ENCODE results near the gene SORCS2.

SORCS2 gene

DNA sequence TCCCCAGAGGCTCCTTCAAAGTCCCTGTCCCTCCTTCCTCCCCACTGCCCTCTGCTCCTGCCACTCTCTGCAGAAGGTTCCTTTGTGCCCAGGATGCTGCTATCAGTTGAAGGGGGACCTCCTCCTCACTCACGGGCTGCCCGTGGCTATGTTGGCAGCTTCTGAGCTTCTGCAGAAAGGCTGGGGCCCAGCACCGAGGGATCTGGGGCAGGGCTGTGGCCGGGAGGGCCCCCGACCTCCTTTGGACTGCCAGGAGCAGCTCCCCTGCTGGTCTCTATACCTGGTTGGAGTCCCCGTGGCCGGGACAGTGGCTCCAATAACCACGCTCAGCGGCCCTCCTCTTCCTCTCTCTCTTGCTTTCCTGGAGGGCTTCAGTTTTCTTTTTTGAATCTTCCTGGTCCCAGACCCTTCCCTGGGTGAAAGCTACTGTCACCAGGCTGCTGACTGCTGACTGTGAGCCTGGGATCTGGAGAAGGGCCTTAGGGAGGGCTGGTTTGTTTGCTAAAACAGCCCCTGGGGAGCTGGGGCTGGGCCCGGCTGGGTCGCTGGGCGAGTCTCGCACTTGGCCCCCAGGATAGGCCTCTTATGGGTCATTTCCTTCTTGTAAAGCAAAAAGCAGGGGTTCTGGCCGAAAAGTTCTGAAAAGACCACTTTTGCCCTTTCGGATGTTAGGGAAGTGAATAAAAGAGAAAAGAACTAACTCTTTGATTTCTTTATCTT lies 46.9 kb downstream of the SORCS2 start:
- Histone ChIP-seq H3K4me3 (ENCODE audit: low read length) (no peak overlapping the region), H4K20me1 (ENCODE audit: control insufficient read depth, insufficient read depth, low read depth, low read length) (no peaks in the 10 kb centered on the region), H3K9me2 (replicated peaks; ENCODE audit: control insufficient read depth, low read length) (no peaks in the 10 kb centered on the region), H3K36me3 (ENCODE audit: control insufficient read depth, low read length) (no peaks in the 10 kb centered on the region), H3F3A (ENCODE audit: control insufficient read depth, insufficient read depth) (no peaks in the 10 kb centered on the region), H3K9me3 (ENCODE audit: control insufficient read depth, insufficient read depth, low read length) (peaks cover 9% of the 10 kb centered on the region), H3K79me2 (ENCODE audit: control insufficient read depth, low read length) (no peaks in the 10 kb centered on the region), H3K27me3 (ENCODE audit: control insufficient read depth, low read length) (no peaks in the 10 kb centered on the region), H3K27ac (ENCODE audit: low read depth, low read length) (no peak overlapping the region), H3K4me1 (ENCODE audit: control insufficient read depth, low read length) (no peaks in the 10 kb centered on the region), H3K4me2 (ENCODE audit: low read length) (no peak overlapping the region)
- no peak for TF ChIP-seq EZH2phosphoT487 (IDR thresholded peaks at IDR 0.05; ENCODE audit: borderline replicate concordance, low read length)
- TF ChIP-seq, protein P1, sequence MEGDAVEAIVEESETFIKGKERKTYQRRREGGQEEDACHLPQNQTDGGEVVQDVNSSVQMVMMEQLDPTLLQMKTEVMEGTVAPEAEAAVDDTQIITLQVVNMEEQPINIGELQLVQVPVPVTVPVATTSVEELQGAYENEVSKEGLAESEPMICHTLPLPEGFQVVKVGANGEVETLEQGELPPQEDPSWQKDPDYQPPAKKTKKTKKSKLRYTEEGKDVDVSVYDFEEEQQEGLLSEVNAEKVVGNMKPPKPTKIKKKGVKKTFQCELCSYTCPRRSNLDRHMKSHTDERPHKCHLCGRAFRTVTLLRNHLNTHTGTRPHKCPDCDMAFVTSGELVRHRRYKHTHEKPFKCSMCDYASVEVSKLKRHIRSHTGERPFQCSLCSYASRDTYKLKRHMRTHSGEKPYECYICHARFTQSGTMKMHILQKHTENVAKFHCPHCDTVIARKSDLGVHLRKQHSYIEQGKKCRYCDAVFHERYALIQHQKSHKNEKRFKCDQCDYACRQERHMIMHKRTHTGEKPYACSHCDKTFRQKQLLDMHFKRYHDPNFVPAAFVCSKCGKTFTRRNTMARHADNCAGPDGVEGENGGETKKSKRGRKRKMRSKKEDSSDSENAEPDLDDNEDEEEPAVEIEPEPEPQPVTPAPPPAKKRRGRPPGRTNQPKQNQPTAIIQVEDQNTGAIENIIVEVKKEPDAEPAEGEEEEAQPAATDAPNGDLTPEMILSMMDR (IDR thresholded peaks at IDR 0.05; ENCODE audit: low read depth, low read length, poor library complexity, severe bottlenecking) = no peak

DNA sequence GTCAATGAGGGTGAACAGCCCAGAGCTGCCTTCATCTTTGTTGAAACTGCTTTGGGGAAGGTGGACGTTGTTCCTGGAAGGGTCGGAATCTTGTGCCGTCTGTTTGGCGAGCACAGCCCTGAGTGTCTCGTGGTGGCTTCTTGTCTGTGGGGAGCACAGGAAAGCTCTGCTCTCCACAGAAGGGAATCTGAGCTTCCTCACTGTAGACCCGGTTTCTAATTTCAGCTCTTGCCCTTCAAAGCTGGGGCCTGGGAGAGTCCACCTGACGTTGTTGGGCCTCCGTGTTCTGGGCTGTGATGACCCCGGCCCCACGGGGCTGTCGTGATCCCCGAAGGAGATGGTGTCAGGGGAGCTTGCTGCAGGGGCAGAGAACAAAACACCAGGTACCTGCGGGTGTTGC lies 47.5 kb downstream of the SORCS2 start:
- no peaks in the 10 kb centered on the region for H4K20me1 ChIP-seq (ENCODE audit: control insufficient read depth, insufficient read depth, low read depth, low read length)
- H3K4me1 ChIP-seq (ENCODE audit: control insufficient read depth, low read length) = no peaks in the 10 kb centered on the region
- no peak overlapping the region for H3K4me3 ChIP-seq (ENCODE audit: low read length)
- H3K27ac ChIP-seq (ENCODE audit: low read depth, low read length) = no peak overlapping the region
- H3K4me2 ChIP-seq (ENCODE audit: low read length) = no peak overlapping the region
- no peaks in the 10 kb centered on the region for H3K36me3 ChIP-seq (ENCODE audit: control insufficient read depth, low read length)
- H3F3A ChIP-seq (ENCODE audit: control insufficient read depth, insufficient read depth) = no peaks in the 10 kb centered on the region
- TF ChIP-seq, protein P1 (IDR thresholded peaks at IDR 0.05; ENCODE audit: low read depth, low read length, poor library complexity, severe bottlenecking) = no peak
- no peak for TF ChIP-seq EZH2phosphoT487 (IDR thresholded peaks at IDR 0.05; ENCODE audit: borderline replicate concordance, low read length)
- H3K9me3 ChIP-seq (ENCODE audit: control insufficient read depth, insufficient read depth, low read length) = peaks cover 9% of the 10 kb centered on the region
- H3K27me3 ChIP-seq (ENCODE audit: control insufficient read depth, low read length) = no peaks in the 10 kb centered on the region
- no peaks in the 10 kb centered on the region for H3K9me2 ChIP-seq (replicated peaks; ENCODE audit: control insufficient read depth, low read length)
- no peaks in the 10 kb centered on the region for H3K79me2 ChIP-seq (ENCODE audit: control insufficient read depth, low read length)

DNA sequence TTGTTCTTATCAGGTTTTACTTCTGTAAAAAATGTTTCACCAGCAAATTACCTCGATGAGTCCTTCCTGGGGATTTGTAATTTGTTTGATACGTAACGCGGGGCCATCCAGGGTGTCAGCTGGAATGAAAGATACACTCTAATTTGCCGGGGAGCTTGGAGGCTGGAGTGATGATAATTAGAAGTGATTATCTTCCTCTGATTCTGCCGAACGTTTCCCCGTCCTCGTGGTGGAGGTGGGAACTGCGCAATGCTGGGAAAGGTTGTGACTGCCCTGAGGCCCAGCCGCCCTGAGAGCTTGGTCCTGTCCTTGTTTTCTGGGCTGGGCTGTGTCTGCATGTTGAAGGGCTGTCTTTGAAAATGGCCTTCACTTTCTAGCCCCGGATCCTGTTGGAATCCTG lies 48.0 kb downstream of the SORCS2 start:
- H3K4me1 ChIP-seq (ENCODE audit: control insufficient read depth, low read length) = no peaks in the 10 kb centered on the region
- no peak overlapping the region for H3K27ac ChIP-seq (ENCODE audit: low read depth, low read length)
- TF ChIP-seq, protein P1 (IDR thresholded peaks at IDR 0.05; ENCODE audit: low read depth, low read length, poor library complexity, severe bottlenecking) = no peak
- no peak for TF ChIP-seq EZH2phosphoT487 (IDR thresholded peaks at IDR 0.05; ENCODE audit: borderline replicate concordance, low read length)
- H4K20me1 ChIP-seq (ENCODE audit: control insufficient read depth, insufficient read depth, low read depth, low read length) = no peaks in the 10 kb centered on the region
- no peaks in the 10 kb centered on the region for H3K27me3 ChIP-seq (ENCODE audit: control insufficient read depth, low read length)
- no peaks in the 10 kb centered on the region for H3K79me2 ChIP-seq (ENCODE audit: control insufficient read depth, low read length)
- H3K36me3 ChIP-seq (ENCODE audit: control insufficient read depth, low read length) = no peaks in the 10 kb centered on the region
- peaks cover 9% of the 10 kb centered on the region for H3K9me3 ChIP-seq (ENCODE audit: control insufficient read depth, insufficient read depth, low read length)
- H3K4me2 ChIP-seq (ENCODE audit: low read length) = no peak overlapping the region
- no peaks in the 10 kb centered on the region for H3F3A ChIP-seq (ENCODE audit: control insufficient read depth, insufficient read depth)
- H3K4me3 ChIP-seq (ENCODE audit: low read length) = no peak overlapping the region
- no peaks in the 10 kb centered on the region for H3K9me2 ChIP-seq (replicated peaks; ENCODE audit: control insufficient read depth, low read length)

Measured in DOHH2 (cell line).